Activated naive CD4-positive, alpha-beta T cell treated with Interleukin-2 at 50 U/mL for 16 hours (primary cell): ENCODE results near the gene GGA3.

Source experiments
- DNase-seq: peaks from one replicate; pipeline ENCODE4 v3.0.0-alpha.2; 2020

GGA3 gene

DNA sequence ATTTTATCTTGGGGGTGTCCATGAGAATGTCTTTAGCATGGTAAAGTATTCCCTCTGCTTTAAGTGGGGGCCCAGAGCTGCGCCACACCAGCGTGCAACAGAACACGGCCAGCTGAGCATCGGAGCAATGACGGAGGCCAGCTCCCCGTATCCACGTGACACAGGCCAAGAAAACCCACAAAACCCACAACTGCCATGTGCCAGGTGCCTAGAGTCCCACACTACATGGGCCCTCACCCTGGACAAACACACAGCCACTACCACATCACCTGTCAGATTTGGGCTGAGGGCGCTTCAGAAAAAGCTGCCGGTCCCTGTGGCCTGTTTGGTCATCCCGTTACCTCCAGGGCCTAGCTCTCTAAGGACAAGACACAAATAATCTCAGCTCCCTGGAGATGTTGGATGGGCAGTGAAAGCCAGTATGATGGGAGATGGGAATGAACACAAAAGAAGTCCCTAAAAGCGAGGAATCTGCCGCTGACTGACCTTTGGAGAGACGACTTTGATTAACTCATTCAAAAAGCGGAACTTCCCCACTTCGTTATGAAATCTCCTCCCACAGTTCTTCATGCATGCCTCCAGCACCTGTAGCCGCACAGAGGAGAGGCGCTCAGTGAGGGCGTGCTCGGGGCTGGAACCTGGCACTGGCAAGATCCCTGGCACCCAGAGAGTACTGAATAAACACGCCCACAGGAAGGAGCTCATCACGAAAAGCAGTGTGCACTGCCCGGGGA, 17.1 kb downstream of the GGA3 start:
- no peak for DNase-seq

DNA sequence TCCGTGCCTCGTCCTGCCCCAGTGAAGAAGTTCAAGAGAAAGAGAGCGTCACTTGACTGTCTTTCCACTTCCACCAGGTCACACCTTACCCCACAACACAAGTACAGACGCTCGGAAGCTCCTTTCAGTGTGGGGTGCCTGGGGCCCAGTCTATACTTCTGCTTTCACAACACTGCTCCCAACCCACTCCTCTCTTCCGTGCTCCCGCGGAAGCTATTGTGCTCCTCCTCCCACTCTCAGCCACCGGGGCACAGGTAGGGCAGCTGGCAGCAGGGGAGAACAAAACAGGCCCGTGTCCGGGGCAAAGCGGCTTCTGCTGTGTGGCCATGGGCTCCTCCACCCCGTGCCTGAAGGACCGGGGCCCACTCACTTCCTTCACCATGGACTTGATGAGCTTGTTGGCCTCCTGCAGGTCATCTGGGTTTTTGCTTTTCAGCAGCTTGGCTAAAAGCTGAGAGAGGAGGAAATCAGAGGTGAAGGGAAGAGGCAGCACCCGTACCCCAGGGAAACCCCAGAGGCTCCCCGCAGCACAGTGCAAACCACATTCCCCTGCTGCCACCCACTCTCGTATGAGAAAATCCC, 18.9 kb downstream of the GGA3 start:
- DNase-seq, result peak; percentile 63

- peak; percentile 42 for DNase-seq
These were observed 19.4 kb downstream of the GGA3 start for GRCh38 chr17:75241996-75242460.

DNA sequence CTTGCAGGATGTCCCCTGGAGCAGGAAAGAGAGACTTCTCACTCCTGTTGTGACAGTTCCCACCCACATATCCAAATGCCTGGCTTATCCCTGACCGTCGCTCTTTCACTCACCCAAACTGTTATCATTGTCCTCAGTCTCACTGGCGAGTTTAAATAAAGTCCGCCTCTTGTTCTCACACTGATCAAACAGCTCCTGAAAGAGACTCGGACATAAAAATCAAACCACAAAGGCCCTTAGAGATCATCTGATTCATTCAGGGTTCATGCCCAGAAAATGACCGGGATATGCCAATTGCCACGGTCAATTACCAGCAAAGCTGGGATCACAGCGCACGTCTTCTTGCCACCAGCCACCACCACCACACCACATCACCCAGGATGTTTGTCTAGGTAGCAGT, 19.9 kb downstream of the GGA3 start:
- no peak for DNase-seq

DNA sequence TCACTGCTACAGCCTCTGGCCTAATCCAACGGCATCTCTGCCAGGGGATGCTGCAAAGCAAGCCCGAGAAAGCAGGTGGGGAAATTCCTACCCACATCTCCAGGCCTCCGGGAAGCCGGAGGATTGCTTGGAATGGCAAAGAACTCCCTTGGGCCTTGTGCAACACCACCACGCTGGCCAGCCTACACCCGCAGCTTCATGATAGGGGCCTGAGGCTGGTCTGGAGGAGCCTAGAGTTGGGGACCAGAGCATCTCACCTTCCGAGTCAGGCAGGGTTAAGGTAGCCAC, 20.3 kb downstream of the GGA3 start:
- no peak for DNase-seq

- peak; percentile 34 for DNase-seq
These were observed 20.8 kb downstream of the GGA3 start for GRCh38 chr17:75240394-75241142.

GRCh38 chr17:75239778-75240393, 21.5 kb downstream of the GGA3 start:
- DNase-seq, result no peak

- no peak for DNase-seq
These were observed 22.2 kb downstream of the GGA3 start for GRCh38 chr17:75239214-75239613.

GRCh38 chr17:75238684-75239191, 22.7 kb downstream of the GGA3 start:
- DNase-seq, result peak; percentile 68

- no peak for DNase-seq
These were observed 23.3 kb downstream of the GGA3 start for GRCh38 chr17:75238020-75238580.

- DNase-seq, result no peak
These were observed 24.0 kb downstream of the GGA3 start for GRCh38 chr17:75237100-75238014.

DNA sequence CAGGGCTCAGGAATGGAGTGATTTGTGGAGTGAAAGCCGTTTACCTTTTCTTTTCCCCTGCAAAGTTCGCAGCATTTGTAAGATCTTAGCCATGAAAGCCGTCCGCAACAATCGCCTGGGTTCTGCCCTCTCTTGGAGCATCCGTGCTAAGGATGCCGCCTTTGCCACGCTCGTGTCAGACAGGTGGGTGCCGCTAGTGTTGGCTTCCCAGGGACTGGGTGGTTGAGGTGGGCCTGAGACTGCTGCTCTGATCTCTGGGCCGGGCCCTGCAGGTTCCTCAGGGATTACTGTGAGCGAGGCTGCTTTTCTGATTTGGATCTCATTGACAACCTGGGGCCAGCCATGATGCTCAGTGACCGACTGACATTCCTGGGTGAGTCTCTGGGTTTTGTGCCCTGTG, 28.6 kb downstream of the GGA3 start:
- DNase-seq, result no peak

DNA sequence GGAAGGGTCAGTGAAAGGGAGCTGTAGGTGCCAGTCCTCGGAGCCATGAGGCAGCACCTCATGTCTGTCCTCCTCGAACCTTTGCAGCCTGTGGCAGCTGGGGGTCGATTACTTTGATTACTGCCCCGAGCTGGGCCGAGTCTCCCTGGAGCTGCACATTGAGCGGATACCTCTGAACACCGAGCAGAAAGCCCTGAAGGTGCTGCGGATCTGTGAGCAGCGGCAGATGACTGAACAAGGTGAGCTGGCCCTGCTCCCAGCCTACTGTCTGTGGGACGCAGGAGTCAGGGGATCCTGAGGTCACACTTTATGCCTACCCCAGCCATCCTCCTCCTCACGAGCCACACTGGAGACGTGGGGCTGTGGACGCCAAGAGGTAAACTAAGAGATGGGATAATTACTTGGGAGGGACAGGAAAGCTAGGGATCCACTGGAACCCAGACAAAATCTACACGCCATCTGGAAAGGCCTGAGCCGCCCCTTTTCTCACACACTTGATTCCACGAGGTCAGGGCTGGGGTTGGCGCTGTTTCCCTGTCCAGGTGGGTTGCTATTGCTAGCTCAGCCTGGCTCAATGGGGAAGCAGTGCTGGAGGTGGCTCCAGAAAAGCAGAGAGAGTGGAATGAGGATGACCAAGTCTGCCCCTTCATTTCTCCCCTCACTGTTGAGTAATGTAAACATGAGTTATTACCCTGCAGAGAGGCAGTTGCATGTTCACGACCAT, 29.5 kb downstream of the GGA3 start:
- DNase-seq, result no peak

GRCh38 chr17:75231071-75231470, 30.3 kb downstream of the GGA3 start:
- DNase-seq, result no peak

DNA sequence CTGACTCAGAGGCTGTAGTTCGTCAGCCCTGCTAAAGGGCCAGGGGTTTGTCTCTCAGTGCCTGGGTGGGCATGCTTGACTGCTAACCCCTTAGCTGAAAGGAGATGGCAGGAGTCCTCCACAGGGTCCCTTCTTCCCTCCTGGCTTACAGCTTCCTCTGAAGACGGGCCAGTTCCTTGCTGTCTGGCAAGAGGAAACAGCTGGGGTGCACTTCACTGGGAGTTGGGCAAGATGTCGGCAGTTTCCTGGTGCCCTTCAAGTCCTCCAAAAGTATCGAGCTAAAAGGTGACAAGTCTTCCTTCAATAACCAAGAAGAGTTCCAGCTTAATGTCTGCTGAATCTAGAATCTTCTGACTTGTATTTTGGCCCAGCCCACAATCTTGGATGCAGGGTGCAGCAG, 32.6 kb downstream of the GGA3 start:
- DNase-seq, result no peak

DNA sequence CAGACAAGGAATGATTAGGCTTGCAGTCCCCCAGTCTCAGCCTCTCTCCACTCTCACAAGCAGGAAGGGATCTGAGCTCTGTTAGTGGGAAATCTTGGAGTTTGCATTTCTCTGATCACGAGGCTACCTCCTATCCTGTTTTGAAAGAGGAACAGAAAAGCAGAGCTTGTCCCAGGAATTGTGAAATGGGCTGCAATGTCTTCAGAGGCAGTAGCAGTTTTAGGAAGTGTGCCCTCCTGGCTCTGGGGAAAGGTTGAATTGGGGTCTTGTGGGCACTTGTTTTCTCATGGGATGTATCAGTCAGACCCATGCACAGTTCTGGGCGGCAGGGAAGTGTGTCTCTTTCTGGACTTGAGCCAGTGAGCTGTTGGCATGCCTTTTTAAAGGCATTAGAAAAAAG, 33.1 kb downstream of the GGA3 start:
- DNase-seq, result no peak

DNA sequence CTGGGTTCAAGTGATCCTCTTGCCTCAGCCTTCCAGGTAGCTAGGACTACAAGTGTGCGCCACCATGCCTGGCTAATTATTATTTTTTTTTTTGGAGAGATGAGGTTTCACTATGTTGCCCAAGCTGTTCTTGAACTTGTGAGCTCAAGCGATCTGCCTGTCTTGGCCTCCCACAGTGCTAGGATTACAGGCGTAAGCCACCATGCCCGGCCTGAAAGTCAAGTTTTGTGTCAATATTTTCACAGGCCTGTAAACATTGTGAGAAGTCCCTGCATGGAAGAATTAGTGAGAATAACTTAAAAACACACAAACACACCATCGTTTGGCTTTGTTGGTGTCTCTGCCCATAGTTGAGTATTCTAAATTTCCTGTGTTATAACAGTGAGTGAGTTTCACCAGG, 33.7 kb downstream of the GGA3 start:
- DNase-seq, result no peak

- DNase-seq, result no peak
These were observed 36.4 kb downstream of the GGA3 start for GRCh38 chr17:75225016-75225415.

DNA sequence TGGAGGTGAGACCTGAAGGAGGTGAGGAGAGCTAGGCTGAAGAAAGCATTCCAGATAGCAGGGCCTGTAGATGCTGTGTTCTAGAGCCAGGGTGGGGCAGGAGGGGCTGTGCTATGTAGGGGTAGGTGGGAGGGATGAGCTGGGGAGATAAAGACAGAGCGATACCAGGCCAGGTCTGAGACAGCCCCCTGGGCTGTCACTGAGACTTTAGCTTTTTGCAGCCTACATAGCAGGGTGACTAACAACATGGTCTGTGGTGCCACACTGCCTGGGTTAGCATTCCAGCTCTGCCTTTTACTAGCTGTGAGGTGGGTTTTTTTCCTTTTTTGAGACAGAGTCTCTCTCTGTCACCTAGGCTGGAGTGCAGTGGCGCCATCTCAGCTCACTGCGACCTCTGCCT, 41.6 kb downstream of the GGA3 start:
- DNase-seq, result no peak

GRCh38 chr17:75218131-75218530, 43.3 kb downstream of the GGA3 start:
- DNase-seq, result no peak

GRCh38 chr17:75209061-75209460, 52.3 kb downstream of the GGA3 start:
- no peak for DNase-seq

DNA sequence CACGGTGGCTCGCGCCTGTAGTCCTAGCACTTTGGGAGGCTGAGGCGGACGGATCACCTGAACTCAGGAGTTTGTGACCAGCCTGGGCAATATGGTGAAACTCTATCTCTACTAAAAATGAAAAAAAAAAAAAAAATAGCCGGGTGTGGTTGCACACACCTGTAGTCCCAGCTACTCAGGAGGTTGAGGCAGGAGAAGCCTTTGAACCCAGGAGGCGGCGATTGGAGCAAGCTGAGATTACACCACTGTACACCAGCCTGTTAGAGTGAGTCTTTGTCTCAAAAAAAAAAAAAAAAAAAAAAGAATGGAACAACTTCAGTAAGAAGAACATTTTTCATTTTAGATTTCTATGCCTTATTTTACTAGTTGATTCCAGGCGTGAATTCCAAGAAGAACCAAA, 53.2 kb downstream of the GGA3 start:
- DNase-seq, result no peak
